HCT116 (cell line): ENCODE data around the gene WDFY2. TPM values are rescaled to one million over a fixed set of nuclear protein-coding genes. Genes with fewer than 3 reads are reported as not detected.

Experiments used
- ATAC-seq: fragments of 200-7000 bp; cut with Tn5 transposase; 2 replicates; pipeline ENCODE4 v1.9.1; 2020; ENCODE audit warnings: mild to moderate bottlenecking, moderate library complexity
- BruUV-seq: library from RNA; stranded (reverse); fragments of 400-500 nt; replicated peaks from 2 replicates; lab custom pipeline; 2021; lab: Mats Ljungman, UMichigan
- CTCF ChIA-PET: fragments of 300-600 bp; sonication (Branson Sonifier 250); formaldehyde crosslinking; loops from one replicate; lab custom pipeline; 2021; ENCODE audit warnings: antibody characterized with exemption; lab: Charles Lee
- POLR2A ChIA-PET: fragments of 300-600, 350-600 bp; sonication (Branson Sonifier 250); formaldehyde crosslinking; loops from one replicate; lab custom pipeline; 2021; ENCODE audit warnings: antibody characterized with exemption; lab: Charles Lee
- RAD21 ChIA-PET, 2 experiments: fragments of 300-600 bp; sonication (Branson Sonifier 250); formaldehyde crosslinking; loops; one replicate each; lab custom pipeline; 2023; ENCODE audit warnings: low total read pairs in 2 of 2; ENCODE audit not compliant: uncharacterized antibody in 2 of 2, unreplicated experiment in 2 of 2, low non-redundant PET in 1 of 2; lab: Charles Lee
- DNase-seq: peaks from one replicate; pipeline ENCODE4 v3.0.0-alpha.2; 2010; ENCODE audit warnings: low read depth, low spot score
- H2AFZ ChIP-seq: fragments of 200-600 bp; shearing (Covaris generic), sonication (generic); 2 replicates; pipeline ENCODE4 v1.6.1; 2017; ENCODE audit warnings: low read depth, mixed run types, mixed read lengths, antibody characterized with exemption, low read length; ENCODE audit not compliant: poor library complexity, severe bottlenecking
- H3K27ac ChIP-seq: 2 replicates; pipeline ENCODE4 v1.5.1; 2012; ENCODE audit warnings: low read depth, low read length
- H3K27me3 ChIP-seq: fragments of 200-600 bp; sonication (generic); 2 replicates; pipeline ENCODE4 v1.6.1; 2016; ENCODE audit warnings: mixed run types, low read length, mixed read lengths; ENCODE audit not compliant: insufficient read depth
- H3K36me3 ChIP-seq, 2 experiments: fragments of 200-500 bp in 1 of 2; fragments of 200-600 bp in 1 of 2; sonication (Bioruptor generic) in 1 of 2; sonication (generic) in 1 of 2; 2 replicates each; pipeline versions ENCODE4 v1.5.1 to v1.6.1; 2014 to 2016; ENCODE audit warnings: low read length in 2 of 2, inconsistent platforms in 1 of 2, mixed read lengths in 1 of 2, mixed run types in 1 of 2; ENCODE audit not compliant: insufficient read depth in 2 of 2, control insufficient read depth in 1 of 2
- H3K4me1 ChIP-seq, 2 experiments: fragments of 200-600 bp in 1 of 2; sonication (generic) in 1 of 2; 2 replicates each; pipeline versions ENCODE4 v1.5.1 to v1.6.1; 2012 to 2017; ENCODE audit warnings: low read length in 2 of 2, inconsistent platforms in 1 of 2, mild to moderate bottlenecking in 1 of 2, mixed read lengths in 1 of 2, mixed run types in 1 of 2, moderate library complexity in 1 of 2; ENCODE audit not compliant: insufficient read depth in 2 of 2, control insufficient read depth in 1 of 2
- H3K4me2 ChIP-seq: fragments of 200-600 bp; sonication (generic); 2 replicates; pipeline ENCODE4 v1.6.1; 2017; ENCODE audit warnings: mixed run types, low read length, mixed read lengths
- H3K4me3 ChIP-seq, 2 experiments: fragments of 200-600 bp in 1 of 2; sonication (generic) in 1 of 2; replicated peaks in 1 of 2; 2 replicates each; pipeline ENCODE4 v1.5.1; 2011 to 2016; ENCODE audit warnings: low read length in 2 of 2, control low read depth in 1 of 2, low read depth in 1 of 2, mild to moderate bottlenecking in 1 of 2, mixed read lengths in 1 of 2, mixed run types in 1 of 2
- H3K79me2 ChIP-seq: fragments of 200-600 bp; sonication (generic); 2 replicates; pipeline ENCODE4 v1.6.1; 2017; ENCODE audit warnings: mild to moderate bottlenecking, mixed run types, low read length, moderate library complexity, mixed read lengths; ENCODE audit not compliant: insufficient read depth
- H3K9ac ChIP-seq: fragments of 200-600 bp; sonication (generic); 2 replicates; pipeline ENCODE4 v1.6.1; 2016; ENCODE audit warnings: low read length, mixed read lengths
- H3K9me2 ChIP-seq: fragments of 200-600 bp; sonication (generic), shearing (Covaris generic); 2 replicates; pipeline ENCODE4 v1.6.1; 2017; ENCODE audit warnings: mixed run types, mild to moderate bottlenecking, moderate library complexity; ENCODE audit not compliant: insufficient read depth
- H3K9me3 ChIP-seq, 2 experiments: fragments of 200-500 bp in 1 of 2; fragments of 200-600 bp in 1 of 2; sonication (Bioruptor generic) in 1 of 2; sonication (generic) in 1 of 2; 2 replicates each; pipeline ENCODE4 v1.6.1; 2014 to 2017; ENCODE audit warnings: low read length in 2 of 2, mixed read lengths in 2 of 2, inconsistent platforms in 1 of 2, low read depth in 1 of 2, mild to moderate bottlenecking in 1 of 2, mixed run types in 1 of 2, moderate library complexity in 1 of 2; ENCODE audit not compliant: control insufficient read depth in 1 of 2, insufficient read depth in 1 of 2
- H4K20me1 ChIP-seq: fragments of 200-600 bp; sonication (generic), shearing (Covaris generic); 2 replicates; pipeline ENCODE4 v1.6.1; 2017; ENCODE audit warnings: mixed run types, mild to moderate bottlenecking, moderate library complexity; ENCODE audit not compliant: insufficient read depth
- EZH2 ChIP-seq: fragments of 200-600 bp; sonication (generic); IDR thresholded peaks from 2 replicates; pipeline ENCODE4 v1.6.1; 2017; ENCODE audit warnings: antibody characterized with exemption, mixed run types
- EZH2phosphoT487 ChIP-seq: fragments of 200-600 bp; IDR thresholded peaks from 2 replicates; pipeline ENCODE4 v1.6.1; 2018; ENCODE audit warnings: antibody characterized with exemption, borderline replicate concordance
- FOSL1 ChIP-seq: IDR thresholded peaks from 2 replicates; pipeline ENCODE4 v1.6.1; 2012; ENCODE audit warnings: low read depth
- POLR2A ChIP-seq: IDR thresholded peaks from 2 replicates; pipeline ENCODE4 v1.7.0; 2011; ENCODE audit warnings: borderline replicate concordance; ENCODE audit not compliant: insufficient read depth, insufficient read length; ENCODE audit errors: extremely low read depth
- SIN3A ChIP-seq: IDR thresholded peaks from 2 replicates; pipeline ENCODE4 v1.6.1; 2012; ENCODE audit warnings: low read depth
- SP1 ChIP-seq: IDR thresholded peaks from 2 replicates; pipeline ENCODE4 v1.6.1; 2012; ENCODE audit warnings: low read depth
- YY1 ChIP-seq: IDR thresholded peaks from 2 replicates; pipeline ENCODE4 v1.6.1; 2011; ENCODE audit warnings: low read length, low read depth, moderate library complexity, mild to moderate bottlenecking; ENCODE audit not compliant: insufficient replicate concordance; ENCODE audit errors: extremely low read depth
- ZNF274 ChIP-seq: fragments of 200-500 bp; sonication (Bioruptor generic); IDR thresholded peaks from 2 replicates; pipeline ENCODE4 v1.6.1; 2014; ENCODE audit warnings: mild to moderate bottlenecking, low read depth, low read length, inconsistent platforms
- intact Hi-C: fragments of 100-400 bp; cut with micrococcal nuclease; formaldehyde crosslinking; loops from 2 replicates; pipeline ENCODE4 v1.10.0; 2022
- total RNA-seq: library from RNA; stranded (reverse); gene quantifications from one replicate; pipeline ENCODE4 v1.2.1, GENCODE V29; 2021; ENCODE audit not compliant: unreplicated experiment
- TF ChIP-seq, protein P1 (sequence below): IDR thresholded peaks from 2 replicates; pipeline ENCODE4 v1.6.1; 2012; ENCODE audit warnings: low read depth
- TF ChIP-seq, protein P2 (sequence below): IDR thresholded peaks from 2 replicates; pipeline ENCODE4 v1.6.1; 2012
- TF ChIP-seq, protein P3 (sequence below): IDR thresholded peaks from 2 replicates; pipeline ENCODE4 v1.6.1; 2012
- TF ChIP-seq, protein P4 (sequence below): IDR thresholded peaks from 2 replicates; pipeline ENCODE4 v1.6.1; 2011; ENCODE audit warnings: mild to moderate bottlenecking, low read length, moderate library complexity; ENCODE audit not compliant: insufficient replicate concordance; ENCODE audit errors: extremely low read depth

WDFY2 gene
- total RNA-seq, 1 experiment from 2014 or later: 6.1 TPM

DNA sequence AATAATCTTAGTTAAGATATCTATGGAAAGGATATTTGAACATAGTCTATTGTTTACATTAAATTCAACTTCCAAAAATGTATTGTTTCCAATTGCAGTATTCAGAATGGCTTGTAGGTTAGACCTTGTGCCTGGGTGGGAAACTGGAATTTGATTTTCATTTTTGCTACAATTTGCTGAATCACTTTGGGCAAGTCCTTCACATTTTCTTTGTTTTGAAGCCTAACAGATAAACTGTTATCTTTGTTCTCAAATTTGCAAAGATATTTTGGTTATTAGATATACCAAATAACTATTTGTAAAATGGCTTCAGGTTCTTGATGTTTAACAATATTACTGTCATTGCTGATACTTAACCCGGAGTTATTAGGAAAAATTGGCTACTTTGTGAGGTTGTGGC lies 82.6 kb downstream of the WDFY2 start:
- Histone ChIP-seq H2AFZ (no peak overlapping the region), H3K4me1 (peaks cover 0 to 8% of the 10 kb centered on the region in 2 experiments; a peak in 1 of 4 replicates), H3K27ac (no peak overlapping the region), H3K36me3 (no peaks in the 10 kb centered on the region), H3K4me3 (no peak overlapping the region), H3K9me2 (no peaks in the 10 kb centered on the region), H3K9ac (no peak overlapping the region), H3K4me2 (no peak overlapping the region), H4K20me1 (no peaks in the 10 kb centered on the region), H3K27me3 (no peaks in the 10 kb centered on the region), H3K79me2 (no peaks in the 10 kb centered on the region), H3K9me3 (no peaks in the 10 kb centered on the region)
- RAD21 ChIA-PET: no interaction called here
- intact Hi-C loops: no loop called here
- ATAC-seq (no peak), DNase-seq (no peak)
- POLR2A ChIA-PET: no interaction called here
- CTCF ChIA-PET: no interaction called here
- no TSS peak for BruUV-seq
- TF ChIP-seq ZNF274 (no peak), FOSL1 (no peak), SP1 (no peak), POLR2A (no peak), YY1 (no peak), EZH2 (no peak), SIN3A (no peak), EZH2phosphoT487 (no peak)
- TF ChIP-seq, protein P1, sequence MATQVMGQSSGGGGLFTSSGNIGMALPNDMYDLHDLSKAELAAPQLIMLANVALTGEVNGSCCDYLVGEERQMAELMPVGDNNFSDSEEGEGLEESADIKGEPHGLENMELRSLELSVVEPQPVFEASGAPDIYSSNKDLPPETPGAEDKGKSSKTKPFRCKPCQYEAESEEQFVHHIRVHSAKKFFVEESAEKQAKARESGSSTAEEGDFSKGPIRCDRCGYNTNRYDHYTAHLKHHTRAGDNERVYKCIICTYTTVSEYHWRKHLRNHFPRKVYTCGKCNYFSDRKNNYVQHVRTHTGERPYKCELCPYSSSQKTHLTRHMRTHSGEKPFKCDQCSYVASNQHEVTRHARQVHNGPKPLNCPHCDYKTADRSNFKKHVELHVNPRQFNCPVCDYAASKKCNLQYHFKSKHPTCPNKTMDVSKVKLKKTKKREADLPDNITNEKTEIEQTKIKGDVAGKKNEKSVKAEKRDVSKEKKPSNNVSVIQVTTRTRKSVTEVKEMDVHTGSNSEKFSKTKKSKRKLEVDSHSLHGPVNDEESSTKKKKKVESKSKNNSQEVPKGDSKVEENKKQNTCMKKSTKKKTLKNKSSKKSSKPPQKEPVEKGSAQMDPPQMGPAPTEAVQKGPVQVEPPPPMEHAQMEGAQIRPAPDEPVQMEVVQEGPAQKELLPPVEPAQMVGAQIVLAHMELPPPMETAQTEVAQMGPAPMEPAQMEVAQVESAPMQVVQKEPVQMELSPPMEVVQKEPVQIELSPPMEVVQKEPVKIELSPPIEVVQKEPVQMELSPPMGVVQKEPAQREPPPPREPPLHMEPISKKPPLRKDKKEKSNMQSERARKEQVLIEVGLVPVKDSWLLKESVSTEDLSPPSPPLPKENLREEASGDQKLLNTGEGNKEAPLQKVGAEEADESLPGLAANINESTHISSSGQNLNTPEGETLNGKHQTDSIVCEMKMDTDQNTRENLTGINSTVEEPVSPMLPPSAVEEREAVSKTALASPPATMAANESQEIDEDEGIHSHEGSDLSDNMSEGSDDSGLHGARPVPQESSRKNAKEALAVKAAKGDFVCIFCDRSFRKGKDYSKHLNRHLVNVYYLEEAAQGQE: no peak
- TF ChIP-seq, protein P2, sequence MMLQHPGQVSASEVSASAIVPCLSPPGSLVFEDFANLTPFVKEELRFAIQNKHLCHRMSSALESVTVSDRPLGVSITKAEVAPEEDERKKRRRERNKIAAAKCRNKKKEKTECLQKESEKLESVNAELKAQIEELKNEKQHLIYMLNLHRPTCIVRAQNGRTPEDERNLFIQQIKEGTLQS: no peak
- TF ChIP-seq, protein P3, sequence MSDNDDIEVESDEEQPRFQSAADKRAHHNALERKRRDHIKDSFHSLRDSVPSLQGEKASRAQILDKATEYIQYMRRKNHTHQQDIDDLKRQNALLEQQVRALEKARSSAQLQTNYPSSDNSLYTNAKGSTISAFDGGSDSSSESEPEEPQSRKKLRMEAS: no peak
- TF ChIP-seq, protein P4, sequence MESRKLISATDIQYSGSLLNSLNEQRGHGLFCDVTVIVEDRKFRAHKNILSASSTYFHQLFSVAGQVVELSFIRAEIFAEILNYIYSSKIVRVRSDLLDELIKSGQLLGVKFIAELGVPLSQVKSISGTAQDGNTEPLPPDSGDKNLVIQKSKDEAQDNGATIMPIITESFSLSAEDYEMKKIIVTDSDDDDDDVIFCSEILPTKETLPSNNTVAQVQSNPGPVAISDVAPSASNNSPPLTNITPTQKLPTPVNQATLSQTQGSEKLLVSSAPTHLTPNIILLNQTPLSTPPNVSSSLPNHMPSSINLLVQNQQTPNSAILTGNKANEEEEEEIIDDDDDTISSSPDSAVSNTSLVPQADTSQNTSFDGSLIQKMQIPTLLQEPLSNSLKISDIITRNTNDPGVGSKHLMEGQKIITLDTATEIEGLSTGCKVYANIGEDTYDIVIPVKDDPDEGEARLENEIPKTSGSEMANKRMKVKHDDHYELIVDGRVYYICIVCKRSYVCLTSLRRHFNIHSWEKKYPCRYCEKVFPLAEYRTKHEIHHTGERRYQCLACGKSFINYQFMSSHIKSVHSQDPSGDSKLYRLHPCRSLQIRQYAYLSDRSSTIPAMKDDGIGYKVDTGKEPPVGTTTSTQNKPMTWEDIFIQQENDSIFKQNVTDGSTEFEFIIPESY: no peak
